ENCODE data around the gene TSPAN15.
A peak's percentile ranks its signal among the peaks of the same experiment; 100 is the strongest.
"Not testable (repeated sequence)": the region's sequence is repeated elsewhere in the genome, so short reads cannot be mapped to it uniquely, and the experiment has no call there.

TSPAN15 gene

GRCh38 chr10:69446650-69447151 is 4.6 kb upstream of the TSPAN15 start:
- no peak for DNase-seq (ENCODE audit: low read depth in 3 of 3)

- peak in 2 of 3 donors; percentile 30 to 40 for DNase-seq (ENCODE audit: low read depth in 3 of 3)
These were observed 1.4 kb upstream of the TSPAN15 start for GRCh38 chr10:69449841-69450240.

GRCh38 chr10:69450395-69450794 is 870 bp upstream of the TSPAN15 start:
- not testable (repeated sequence) for DNase-seq (ENCODE audit: low read depth in 3 of 3)

GRCh38 chr10:69451784-69452251 is 553 bp downstream of the TSPAN15 start:
- DNase-seq (ENCODE audit: low read depth in 3 of 3), result no peak

- DNase-seq (ENCODE audit: low read depth in 3 of 3), result no peak
These were observed 1.6 kb downstream of the TSPAN15 start for GRCh38 chr10:69452676-69453415.

- DNase-seq (ENCODE audit: low read depth in 3 of 3), result no peak
These were observed 2.5 kb downstream of the TSPAN15 start for GRCh38 chr10:69453795-69454194.

GRCh38 chr10:69455006-69455763 is 3.9 kb downstream of the TSPAN15 start:
- DNase-seq (ENCODE audit: low read depth in 3 of 3), result no peak

GRCh38 chr10:69456880-69457693 is 5.8 kb downstream of the TSPAN15 start:
- no peak for DNase-seq (ENCODE audit: low read depth in 3 of 3)

- no peak for DNase-seq (ENCODE audit: low read depth in 3 of 3)
These were observed 6.5 kb downstream of the TSPAN15 start for GRCh38 chr10:69457771-69458237.

GRCh38 chr10:69458430-69459100 is 7.3 kb downstream of the TSPAN15 start:
- no peak for DNase-seq (ENCODE audit: low read depth in 3 of 3)

GRCh38 chr10:69459101-69459790 is 8.0 kb downstream of the TSPAN15 start:
- no peak for DNase-seq (ENCODE audit: low read depth in 3 of 3)

GRCh38 chr10:69459893-69460575 is 8.8 kb downstream of the TSPAN15 start:
- DNase-seq (ENCODE audit: low read depth in 3 of 3), result no peak

- DNase-seq (ENCODE audit: low read depth in 3 of 3), result no peak
These were observed 9.4 kb downstream of the TSPAN15 start for GRCh38 chr10:69460576-69461242.

- no peak for DNase-seq (ENCODE audit: low read depth in 3 of 3)
These were observed 10.2 kb downstream of the TSPAN15 start for GRCh38 chr10:69461243-69462025.

- DNase-seq (ENCODE audit: low read depth in 3 of 3), result no peak
These were observed 12.6 kb downstream of the TSPAN15 start for GRCh38 chr10:69463886-69464285.

- no peak for DNase-seq (ENCODE audit: low read depth in 3 of 3)
These were observed 13.1 kb downstream of the TSPAN15 start for GRCh38 chr10:69464401-69464800.

- DNase-seq (ENCODE audit: low read depth in 3 of 3), result no peak
These were observed 13.6 kb downstream of the TSPAN15 start for GRCh38 chr10:69464801-69465401.

GRCh38 chr10:69465457-69466157 is 14.3 kb downstream of the TSPAN15 start:
- DNase-seq (ENCODE audit: low read depth in 3 of 3), result no peak

Data from stimulated activated CD4-positive, alpha-beta T cell treated with anti-CD3 and anti-CD28 coated beads, TNF-alpha, amount 100 ng/mL, for 48 hours (primary cell).